ENCODE data around the gene KCNJ9. TPM values are rescaled to one million over a fixed set of nuclear protein-coding genes. Genes with fewer than 3 reads are reported as not detected.
A peak's percentile ranks its signal among the peaks of the same experiment; 100 is the strongest.

Gene KCNJ9
- total and polyA plus RNA-seq, 4 donors = not detected

DNA sequence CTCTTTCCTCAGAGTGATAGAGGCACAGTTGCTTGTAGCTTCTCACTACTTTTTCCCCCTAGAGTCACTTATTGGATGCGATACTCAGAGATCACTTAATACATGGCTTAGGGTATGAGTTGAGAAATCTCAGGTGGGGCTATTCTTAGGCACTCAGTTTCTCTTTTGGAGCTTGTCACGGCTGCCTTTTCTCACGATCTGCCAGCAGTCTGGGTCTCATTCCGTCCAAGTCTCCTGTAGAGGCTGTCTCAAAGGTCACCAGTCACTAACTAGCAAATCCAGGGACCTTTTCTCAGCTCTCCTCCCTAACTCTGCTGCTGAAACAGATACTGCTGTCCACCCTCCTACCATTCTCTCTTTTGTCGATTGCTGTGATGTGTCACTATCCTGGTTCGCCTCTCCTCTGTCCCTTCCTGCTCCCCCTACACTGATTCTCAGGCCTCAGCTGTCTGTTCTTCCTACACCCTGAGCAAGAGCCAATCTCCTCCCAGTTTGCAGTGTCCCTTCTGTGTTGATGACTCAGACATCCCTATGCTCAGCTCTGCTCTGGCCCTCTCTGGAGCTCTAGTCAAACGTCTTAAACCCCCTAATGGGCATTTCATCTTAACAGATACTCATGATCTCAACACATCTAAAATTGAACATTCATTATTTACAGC, 46.7 kb downstream of the KCNJ9 start:
- ATAC-seq (ENCODE audit: insufficient read depth, low FRiP score) = no peak
- WGBS, 2 donors = 74 to 85% methylated on average over 7 of the region's 7 CpGs
- no peaks in the 10 kb centered on the region for H3K27me3 ChIP-seq (ENCODE audit: control insufficient read depth in 3 of 3, insufficient read depth in 3 of 3, low read length in 2 of 3)
- no peak overlapping the region for H3K4me3 ChIP-seq
- no peaks in the 10 kb centered on the region for H3K36me3 ChIP-seq (ENCODE audit: control insufficient read depth in 4 of 4, insufficient read depth in 4 of 4, low read length in 4 of 4)
- TF ChIP-seq, protein P1, sequence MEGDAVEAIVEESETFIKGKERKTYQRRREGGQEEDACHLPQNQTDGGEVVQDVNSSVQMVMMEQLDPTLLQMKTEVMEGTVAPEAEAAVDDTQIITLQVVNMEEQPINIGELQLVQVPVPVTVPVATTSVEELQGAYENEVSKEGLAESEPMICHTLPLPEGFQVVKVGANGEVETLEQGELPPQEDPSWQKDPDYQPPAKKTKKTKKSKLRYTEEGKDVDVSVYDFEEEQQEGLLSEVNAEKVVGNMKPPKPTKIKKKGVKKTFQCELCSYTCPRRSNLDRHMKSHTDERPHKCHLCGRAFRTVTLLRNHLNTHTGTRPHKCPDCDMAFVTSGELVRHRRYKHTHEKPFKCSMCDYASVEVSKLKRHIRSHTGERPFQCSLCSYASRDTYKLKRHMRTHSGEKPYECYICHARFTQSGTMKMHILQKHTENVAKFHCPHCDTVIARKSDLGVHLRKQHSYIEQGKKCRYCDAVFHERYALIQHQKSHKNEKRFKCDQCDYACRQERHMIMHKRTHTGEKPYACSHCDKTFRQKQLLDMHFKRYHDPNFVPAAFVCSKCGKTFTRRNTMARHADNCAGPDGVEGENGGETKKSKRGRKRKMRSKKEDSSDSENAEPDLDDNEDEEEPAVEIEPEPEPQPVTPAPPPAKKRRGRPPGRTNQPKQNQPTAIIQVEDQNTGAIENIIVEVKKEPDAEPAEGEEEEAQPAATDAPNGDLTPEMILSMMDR (IDR thresholded peaks at IDR 0.05; ENCODE audit: control extremely low read depth, extremely low read depth) = no peak
- H3K9ac ChIP-seq (ENCODE audit: insufficient read depth in 1 of 2, low read length in 2 of 2) = no peak overlapping the region
- H3K4me1 ChIP-seq (ENCODE audit: control insufficient read depth in 5 of 5, insufficient read depth in 5 of 5, low read length in 5 of 5) = peaks cover 0 to 9% (median 0%) of the 10 kb centered on the region in 5 donors
- H3K9me3 ChIP-seq (ENCODE audit: control insufficient read depth in 4 of 4, insufficient read depth in 3 of 4, low read length in 3 of 4) = no peaks in the 10 kb centered on the region
- peak overlapping the region in 1 of 2 donors; percentile 5 for H3K27ac ChIP-seq (ENCODE audit: low read depth in 1 of 2, low read length in 1 of 2)
- DNase-seq = no peak

DNA sequence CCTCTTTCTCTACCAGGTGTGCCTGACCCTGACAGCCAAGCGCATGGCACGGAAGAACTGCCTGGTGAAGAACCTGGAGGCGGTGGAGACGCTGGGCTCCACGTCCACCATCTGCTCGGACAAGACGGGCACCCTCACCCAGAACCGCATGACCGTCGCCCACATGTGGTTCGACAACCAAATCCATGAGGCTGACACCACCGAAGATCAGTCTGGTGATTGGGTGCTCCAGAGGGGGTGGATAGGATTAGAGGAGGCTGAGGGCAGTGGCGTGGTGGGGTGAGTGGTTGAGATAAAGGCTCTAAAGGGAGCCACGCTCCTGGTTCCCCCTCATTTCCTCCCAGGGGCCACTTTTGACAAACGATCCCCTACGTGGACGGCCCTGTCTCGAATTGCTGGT, 47.3 kb downstream of the KCNJ9 start:
- no peak for DNase-seq
- ATAC-seq (ENCODE audit: insufficient read depth, low FRiP score) = no peak
- H3K27ac ChIP-seq (ENCODE audit: low read depth in 1 of 2, low read length in 1 of 2) = no peak overlapping the region

DNA sequence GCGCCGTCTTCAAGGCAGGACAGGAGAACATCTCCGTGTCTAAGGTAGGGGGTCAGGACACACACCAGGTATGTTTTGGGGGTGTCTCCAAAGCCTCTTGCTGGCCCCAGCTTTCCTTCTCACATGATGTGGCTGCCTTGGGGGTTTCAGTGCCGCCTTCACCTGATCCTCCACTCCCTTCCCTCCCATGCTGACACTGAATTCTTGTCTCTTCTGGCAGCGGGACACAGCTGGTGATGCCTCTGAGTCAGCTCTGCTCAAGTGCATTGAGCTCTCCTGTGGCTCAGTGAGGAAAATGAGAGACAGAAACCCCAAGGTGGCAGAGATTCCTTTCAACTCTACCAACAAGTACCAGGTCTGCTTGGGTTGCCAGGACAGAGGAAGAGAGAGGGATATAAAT, 47.7 kb downstream of the KCNJ9 start:
- Histone ChIP-seq H3K9me3 (ENCODE audit: control insufficient read depth in 4 of 4, insufficient read depth in 3 of 4, low read length in 3 of 4) (no peaks in the 10 kb centered on the region), H3K4me1 (ENCODE audit: control insufficient read depth in 5 of 5, insufficient read depth in 5 of 5, low read length in 5 of 5) (peaks cover 0 to 9% (median 0%) of the 10 kb centered on the region in 5 donors), H3K27ac (ENCODE audit: low read depth in 1 of 2, low read length in 1 of 2) (no peak overlapping the region), H3K36me3 (ENCODE audit: control insufficient read depth in 4 of 4, insufficient read depth in 4 of 4, low read length in 4 of 4) (no peaks in the 10 kb centered on the region), H3K4me3 (no peak overlapping the region), H3K27me3 (ENCODE audit: control insufficient read depth in 3 of 3, insufficient read depth in 3 of 3, low read length in 2 of 3) (no peaks in the 10 kb centered on the region), H3K9ac (ENCODE audit: insufficient read depth in 1 of 2, low read length in 2 of 2) (no peak overlapping the region)
- no peak for ATAC-seq (ENCODE audit: insufficient read depth, low FRiP score)
- no peak for DNase-seq
- TF ChIP-seq, protein P1 (IDR thresholded peaks at IDR 0.05; ENCODE audit: control extremely low read depth, extremely low read depth) = no peak
- WGBS, 2 donors = 94 to 96% methylated on average over 5 of the region's 5 CpGs

More for the DNA sequence above, 47.3 kb downstream of the KCNJ9 start:
- TF ChIP-seq, protein P1 (IDR thresholded peaks at IDR 0.05; ENCODE audit: control extremely low read depth, extremely low read depth) = no peak
- Histone ChIP-seq H3K9ac (ENCODE audit: insufficient read depth in 1 of 2, low read length in 2 of 2) (no peak overlapping the region), H3K9me3 (ENCODE audit: control insufficient read depth in 4 of 4, insufficient read depth in 3 of 4, low read length in 3 of 4) (no peaks in the 10 kb centered on the region), H3K4me3 (no peak overlapping the region), H3K36me3 (ENCODE audit: control insufficient read depth in 4 of 4, insufficient read depth in 4 of 4, low read length in 4 of 4) (no peaks in the 10 kb centered on the region), H3K27me3 (ENCODE audit: control insufficient read depth in 3 of 3, insufficient read depth in 3 of 3, low read length in 2 of 3) (no peaks in the 10 kb centered on the region), H3K4me1 (ENCODE audit: control insufficient read depth in 5 of 5, insufficient read depth in 5 of 5, low read length in 5 of 5) (peaks cover 0 to 9% (median 0%) of the 10 kb centered on the region in 5 donors)
- 92 to 93% methylated on average over 18 of the region's 18 CpGs for WGBS, 2 donors

DNA sequence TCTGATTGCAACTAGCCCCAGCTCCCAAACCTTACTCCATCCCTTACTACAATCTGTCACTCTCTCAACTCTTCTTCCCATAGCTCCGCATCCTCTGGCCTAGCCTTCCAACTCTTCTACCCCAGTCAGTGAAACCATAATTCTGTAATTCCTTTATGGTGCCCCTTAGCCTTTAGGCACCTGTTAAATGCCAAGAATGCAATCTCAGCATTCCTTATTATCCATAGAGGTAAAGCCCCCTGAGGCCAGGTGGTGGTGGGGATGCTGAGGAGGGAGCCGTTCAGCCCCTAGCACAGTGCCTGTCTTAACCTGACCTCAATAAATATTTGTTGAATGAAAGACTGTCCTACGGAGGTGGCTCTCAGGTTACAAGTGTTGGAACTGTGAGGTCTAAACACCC, 48.2 kb downstream of the KCNJ9 start:
- H3K27me3 ChIP-seq (ENCODE audit: control insufficient read depth in 3 of 3, insufficient read depth in 3 of 3, low read length in 2 of 3) = no peaks in the 10 kb centered on the region
- H3K9ac ChIP-seq (ENCODE audit: insufficient read depth in 1 of 2, low read length in 2 of 2) = no peak overlapping the region
- TF ChIP-seq, protein P1 (IDR thresholded peaks at IDR 0.05; ENCODE audit: control extremely low read depth, extremely low read depth) = no peak
- no peaks in the 10 kb centered on the region for H3K36me3 ChIP-seq (ENCODE audit: control insufficient read depth in 4 of 4, insufficient read depth in 4 of 4, low read length in 4 of 4)
- 80 to 95% methylated on average over 3 of the region's 3 CpGs for WGBS, 2 donors
- peaks cover 0 to 9% (median 0%) of the 10 kb centered on the region in 5 donors for H3K4me1 ChIP-seq (ENCODE audit: control insufficient read depth in 5 of 5, insufficient read depth in 5 of 5, low read length in 5 of 5)
- ATAC-seq (ENCODE audit: insufficient read depth, low FRiP score) (no peak), DNase-seq (peak in 1 of 3 donors; percentile 1)
- H3K9me3 ChIP-seq (ENCODE audit: control insufficient read depth in 4 of 4, insufficient read depth in 3 of 4, low read length in 3 of 4) = no peaks in the 10 kb centered on the region
- H3K27ac ChIP-seq (ENCODE audit: low read depth in 1 of 2, low read length in 1 of 2) = no peak overlapping the region
- H3K4me3 ChIP-seq = no peak overlapping the region
